SK-N-SH treated with all-trans-retinoic acid at 6 μM for 48 hours (cell line): ENCODE data around the gene EXD2.

Experiments used
- ATAC-seq: fragments of 200-7000 bp; cut with Tn5 transposase; 3 replicates; pipeline ENCODE4 v1.9.1; 2020; ENCODE audit warnings: mild to moderate bottlenecking, moderate library complexity
- ARNTL ChIP-seq: fragments of 450-650 bp; formaldehyde crosslinking; IDR thresholded peaks from 2 replicates; pipeline ENCODE4 v1.5.0; 2020; ENCODE audit warnings: low read depth, mild to moderate bottlenecking, moderate library complexity, borderline replicate concordance
- BACH2 ChIP-seq: fragments of 250-450 bp; sonication (Bioruptor Pico); IDR thresholded peaks from 2 replicates; pipeline ENCODE4 v1.9.0; 2021; ENCODE audit warnings: mild to moderate bottlenecking, borderline replicate concordance
- CREB5 ChIP-seq: fragments of 250-450 bp; sonication (Bioruptor Pico); IDR thresholded peaks from 2 replicates; pipeline ENCODE4 v1.5.1; 2020; ENCODE audit warnings: low read depth, mild to moderate bottlenecking, moderate library complexity
- CSDC2 ChIP-seq: fragments of 250-450 bp; sonication (Bioruptor Pico); IDR thresholded peaks from 2 replicates; pipeline ENCODE4 v1.5.0; 2020; ENCODE audit warnings: mild to moderate bottlenecking, moderate library complexity
- ESRRG ChIP-seq: fragments of 250-450 bp; sonication (Bioruptor Pico); IDR thresholded peaks from 2 replicates; pipeline ENCODE4 v1.6.1; 2021; ENCODE audit warnings: mild to moderate bottlenecking
- GLIS3 ChIP-seq: fragments of 250-450 bp; sonication (Bioruptor Pico); IDR thresholded peaks from 2 replicates; pipeline ENCODE4 v1.5.0; 2020; ENCODE audit warnings: mild to moderate bottlenecking, moderate library complexity
- ISL1 ChIP-seq: fragments of 250-450 bp; sonication (Bioruptor Pico); IDR thresholded peaks from 2 replicates; pipeline ENCODE4 v2.1.2; 2022; ENCODE audit warnings: mild to moderate bottlenecking, moderate library complexity
- PPARA ChIP-seq: fragments of 250-450 bp; sonication (Bioruptor Pico); IDR thresholded peaks from 2 replicates; pipeline ENCODE4 v1.5.0; 2020; ENCODE audit warnings: mild to moderate bottlenecking, borderline replicate concordance
- RARB ChIP-seq: fragments of 250-450 bp; sonication (Bioruptor Pico); IDR thresholded peaks from 2 replicates; pipeline ENCODE4 v1.8.0; 2021; ENCODE audit warnings: mild to moderate bottlenecking, moderate library complexity
- TCF4 ChIP-seq: fragments of 250-450 bp; sonication (Bioruptor Pico); IDR thresholded peaks from 2 replicates; pipeline ENCODE4 v1.8.0; 2021; ENCODE audit warnings: mild to moderate bottlenecking, moderate library complexity, borderline replicate concordance
- ZC3H10 ChIP-seq: fragments of 250-450 bp; sonication (Bioruptor Pico); IDR thresholded peaks from 2 replicates; pipeline ENCODE4 v1.5.1; 2021; ENCODE audit warnings: mild to moderate bottlenecking, moderate library complexity
- ZFP3 ChIP-seq: fragments of 250-450 bp; sonication (Bioruptor Pico); IDR thresholded peaks from 2 replicates; pipeline ENCODE4 v1.5.0; 2020; ENCODE audit warnings: mild to moderate bottlenecking, moderate library complexity
- ZFP30 ChIP-seq: fragments of 450-650 bp; formaldehyde crosslinking; IDR thresholded peaks from 2 replicates; pipeline ENCODE4 v1.5.0; 2022; ENCODE audit warnings: mild to moderate bottlenecking, moderate library complexity
- ZNF565 ChIP-seq: fragments of 450-650 bp; formaldehyde crosslinking; conservative IDR thresholded peaks from 2 replicates; pipeline ENCODE4 v1.5.0; 2020; ENCODE audit warnings: low read depth, mild to moderate bottlenecking, moderate library complexity
- ZNF70 ChIP-seq: fragments of 450-650 bp; formaldehyde crosslinking; IDR thresholded peaks from 2 replicates; pipeline ENCODE4 v1.5.0; 2020; ENCODE audit warnings: mild to moderate bottlenecking, moderate library complexity
- ZNF8 ChIP-seq: fragments of 450-650 bp; formaldehyde crosslinking; IDR thresholded peaks from 2 replicates; pipeline ENCODE4 v1.5.0; 2020; ENCODE audit warnings: mild to moderate bottlenecking, moderate library complexity
- TF ChIP-seq, protein P1 (sequence below): fragments of 250-450 bp; sonication (Bioruptor Pico); IDR thresholded peaks from 2 replicates; pipeline ENCODE4 v1.8.0; 2020; ENCODE audit warnings: mild to moderate bottlenecking, moderate library complexity, borderline replicate concordance
- TF ChIP-seq, protein P2 (sequence below): fragments of 250-450 bp; sonication (Bioruptor Pico); IDR thresholded peaks from 2 replicates; pipeline ENCODE4 v1.8.0; 2021; ENCODE audit warnings: low read depth, mild to moderate bottlenecking, moderate library complexity, borderline replicate concordance
- TF ChIP-seq, protein P3 (sequence below): fragments of 250-450 bp; sonication (Bioruptor Pico); IDR thresholded peaks from 2 replicates; pipeline ENCODE4 v1.5.0; 2020; ENCODE audit warnings: mild to moderate bottlenecking, moderate library complexity

EXD2 gene

DNA sequence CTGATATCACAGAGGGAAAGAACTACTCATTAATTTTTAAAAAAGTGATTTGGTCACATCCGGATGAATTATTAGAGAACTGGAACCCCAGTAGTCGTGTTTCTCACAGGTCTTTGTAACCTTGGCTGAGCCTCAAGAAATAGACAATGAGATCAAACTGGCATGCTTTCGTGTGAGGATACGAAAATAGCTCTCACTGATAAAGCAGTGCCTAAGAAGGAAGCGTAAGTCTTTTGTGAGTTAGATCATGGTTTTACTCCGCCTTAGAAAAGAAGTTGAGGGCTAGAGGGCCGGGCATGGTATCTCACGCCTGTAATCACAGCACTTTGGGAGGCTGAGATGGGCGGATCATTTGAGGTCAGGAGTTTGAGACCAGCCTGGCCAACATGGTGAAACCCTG is 34.9 kb downstream of the EXD2 start:
- no peak for TF ChIP-seq GLIS3 (CRISPR knock-in tag)
- TF ChIP-seq ZFP3 (CRISPR knock-in tag), result no peak
- TF ChIP-seq CREB5 (CRISPR knock-in tag), result no peak
- TF ChIP-seq RARB (CRISPR knock-in tag), result no peak
- no peak for TF ChIP-seq TCF4 (CRISPR knock-in tag)
- TF ChIP-seq ZNF8 (CRISPR knock-in tag), result no peak
- no peak for TF ChIP-seq ESRRG (CRISPR knock-in tag)
- TF ChIP-seq PPARA (CRISPR knock-in tag), result no peak
- TF ChIP-seq, protein P1, sequence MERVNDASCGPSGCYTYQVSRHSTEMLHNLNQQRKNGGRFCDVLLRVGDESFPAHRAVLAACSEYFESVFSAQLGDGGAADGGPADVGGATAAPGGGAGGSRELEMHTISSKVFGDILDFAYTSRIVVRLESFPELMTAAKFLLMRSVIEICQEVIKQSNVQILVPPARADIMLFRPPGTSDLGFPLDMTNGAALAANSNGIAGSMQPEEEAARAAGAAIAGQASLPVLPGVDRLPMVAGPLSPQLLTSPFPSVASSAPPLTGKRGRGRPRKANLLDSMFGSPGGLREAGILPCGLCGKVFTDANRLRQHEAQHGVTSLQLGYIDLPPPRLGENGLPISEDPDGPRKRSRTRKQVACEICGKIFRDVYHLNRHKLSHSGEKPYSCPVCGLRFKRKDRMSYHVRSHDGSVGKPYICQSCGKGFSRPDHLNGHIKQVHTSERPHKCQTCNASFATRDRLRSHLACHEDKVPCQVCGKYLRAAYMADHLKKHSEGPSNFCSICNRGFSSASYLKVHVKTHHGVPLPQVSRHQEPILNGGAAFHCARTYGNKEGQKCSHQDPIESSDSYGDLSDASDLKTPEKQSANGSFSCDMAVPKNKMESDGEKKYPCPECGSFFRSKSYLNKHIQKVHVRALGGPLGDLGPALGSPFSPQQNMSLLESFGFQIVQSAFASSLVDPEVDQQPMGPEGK, result no peak
- TF ChIP-seq ZNF70 (CRISPR knock-in tag), result no peak
- no peak for TF ChIP-seq BACH2
- TF ChIP-seq CSDC2 (CRISPR knock-in tag), result no peak
- TF ChIP-seq ARNTL (CRISPR knock-in tag), result no peak
- TF ChIP-seq, protein P2, sequence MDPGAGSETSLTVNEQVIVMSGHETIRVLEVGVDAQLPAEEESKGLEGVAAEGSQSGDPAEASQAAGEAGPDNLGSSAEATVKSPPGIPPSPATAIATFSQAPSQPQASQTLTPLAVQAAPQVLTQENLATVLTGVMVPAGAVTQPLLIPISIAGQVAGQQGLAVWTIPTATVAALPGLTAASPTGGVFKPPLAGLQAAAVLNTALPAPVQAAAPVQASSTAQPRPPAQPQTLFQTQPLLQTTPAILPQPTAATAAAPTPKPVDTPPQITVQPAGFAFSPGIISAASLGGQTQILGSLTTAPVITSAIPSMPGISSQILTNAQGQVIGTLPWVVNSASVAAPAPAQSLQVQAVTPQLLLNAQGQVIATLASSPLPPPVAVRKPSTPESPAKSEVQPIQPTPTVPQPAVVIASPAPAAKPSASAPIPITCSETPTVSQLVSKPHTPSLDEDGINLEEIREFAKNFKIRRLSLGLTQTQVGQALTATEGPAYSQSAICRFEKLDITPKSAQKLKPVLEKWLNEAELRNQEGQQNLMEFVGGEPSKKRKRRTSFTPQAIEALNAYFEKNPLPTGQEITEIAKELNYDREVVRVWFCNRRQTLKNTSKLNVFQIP (CRISPR knock-in tag), result no peak
- no peak for ATAC-seq

- no peak for ATAC-seq
- TF ChIP-seq ESRRG (CRISPR knock-in tag), result no peak
- TF ChIP-seq PPARA (CRISPR knock-in tag), result no peak
- TF ChIP-seq ZNF8 (CRISPR knock-in tag), result no peak
- no peak for TF ChIP-seq ZC3H10 (CRISPR knock-in tag)
- TF ChIP-seq CSDC2 (CRISPR knock-in tag), result no peak
- TF ChIP-seq ZFP30 (CRISPR knock-in tag), result no peak
- TF ChIP-seq, protein P3, sequence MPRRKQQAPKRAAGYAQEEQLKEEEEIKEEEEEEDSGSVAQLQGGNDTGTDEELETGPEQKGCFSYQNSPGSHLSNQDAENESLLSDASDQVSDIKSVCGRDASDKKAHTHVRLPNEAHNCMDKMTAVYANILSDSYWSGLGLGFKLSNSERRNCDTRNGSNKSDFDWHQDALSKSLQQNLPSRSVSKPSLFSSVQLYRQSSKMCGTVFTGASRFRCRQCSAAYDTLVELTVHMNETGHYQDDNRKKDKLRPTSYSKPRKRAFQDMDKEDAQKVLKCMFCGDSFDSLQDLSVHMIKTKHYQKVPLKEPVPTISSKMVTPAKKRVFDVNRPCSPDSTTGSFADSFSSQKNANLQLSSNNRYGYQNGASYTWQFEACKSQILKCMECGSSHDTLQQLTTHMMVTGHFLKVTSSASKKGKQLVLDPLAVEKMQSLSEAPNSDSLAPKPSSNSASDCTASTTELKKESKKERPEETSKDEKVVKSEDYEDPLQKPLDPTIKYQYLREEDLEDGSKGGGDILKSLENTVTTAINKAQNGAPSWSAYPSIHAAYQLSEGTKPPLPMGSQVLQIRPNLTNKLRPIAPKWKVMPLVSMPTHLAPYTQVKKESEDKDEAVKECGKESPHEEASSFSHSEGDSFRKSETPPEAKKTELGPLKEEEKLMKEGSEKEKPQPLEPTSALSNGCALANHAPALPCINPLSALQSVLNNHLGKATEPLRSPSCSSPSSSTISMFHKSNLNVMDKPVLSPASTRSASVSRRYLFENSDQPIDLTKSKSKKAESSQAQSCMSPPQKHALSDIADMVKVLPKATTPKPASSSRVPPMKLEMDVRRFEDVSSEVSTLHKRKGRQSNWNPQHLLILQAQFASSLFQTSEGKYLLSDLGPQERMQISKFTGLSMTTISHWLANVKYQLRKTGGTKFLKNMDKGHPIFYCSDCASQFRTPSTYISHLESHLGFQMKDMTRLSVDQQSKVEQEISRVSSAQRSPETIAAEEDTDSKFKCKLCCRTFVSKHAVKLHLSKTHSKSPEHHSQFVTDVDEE (CRISPR knock-in tag), result no peak
- no peak for TF ChIP-seq CREB5 (CRISPR knock-in tag)
- TF ChIP-seq, all 23 proteins: peak for 0
Measured at GRCh38 chr14:69226736-69227135, 35.4 kb downstream of the EXD2 start.

- ATAC-seq, result peak; percentile 65; the same call in 2 of the 3 replicates
- no peak for TF ChIP-seq PPARA (CRISPR knock-in tag)
- TF ChIP-seq ISL1 (CRISPR knock-in tag), result 0 out of 2 replicates have a peak, but pooled peaks have one; percentile 31
Measured at GRCh38 chr14:69231486-69231885, 40.2 kb downstream of the EXD2 start.

GRCh38 chr14:69232388-69232787 is 41.1 kb downstream of the EXD2 start:
- TF ChIP-seq CREB5 (CRISPR knock-in tag) (no peak), GLIS3 (CRISPR knock-in tag) (no peak), ZNF565 (CRISPR knock-in tag) (no peak), ZFP30 (CRISPR knock-in tag) (no peak)
- TF ChIP-seq, protein P3 (CRISPR knock-in tag), result no peak
- ATAC-seq, result no peak
